GM19397 (cell line): ENCODE measurements around the gene TTLL12.
A peak's percentile ranks its signal among the peaks of the same experiment; 100 is the strongest.

Experiments
- ATAC-seq: cut with Tn5 transposase; IDR thresholded peaks from one replicate; pipeline ENCODE4 v1.9.1; 2021; ENCODE audit warnings: mild to moderate bottlenecking, moderate library complexity; ENCODE audit not compliant: unreplicated experiment

TTLL12 gene

DNA sequence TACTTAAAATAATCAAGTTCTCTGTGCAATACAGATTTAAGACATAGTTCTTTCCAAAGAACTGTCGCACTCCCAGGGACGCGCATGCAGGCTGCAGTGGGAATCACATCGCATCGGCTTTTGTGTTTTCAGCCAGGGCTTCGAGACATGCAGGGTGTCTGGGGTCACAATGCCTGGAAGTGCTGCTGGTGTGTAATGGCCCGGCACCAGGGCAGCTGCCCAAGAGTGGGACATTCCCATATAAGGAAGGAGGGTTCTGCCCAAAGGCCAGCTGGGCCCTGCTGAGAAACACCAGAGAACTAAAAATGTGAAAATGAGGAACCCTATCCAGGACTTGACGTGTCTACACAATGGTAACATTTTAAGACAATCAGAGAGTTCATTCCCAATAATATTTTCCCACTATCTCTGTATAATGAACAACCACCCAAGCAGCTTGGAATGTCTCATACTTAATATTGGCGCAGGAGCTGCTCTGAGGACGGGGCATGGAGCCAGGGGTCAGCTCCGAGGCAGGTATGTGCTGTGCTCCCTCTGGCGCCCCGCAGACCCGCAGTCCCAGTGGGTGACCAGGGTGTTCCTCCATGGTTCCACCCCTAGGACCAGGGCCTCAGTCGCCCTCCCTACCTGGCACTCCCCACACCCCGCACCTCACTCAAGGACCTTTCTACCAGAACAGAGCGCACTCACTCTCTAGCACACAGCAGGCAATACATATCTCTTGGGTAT, 55.0 kb downstream of the TTLL12 start:
- no peak for ATAC-seq

DNA sequence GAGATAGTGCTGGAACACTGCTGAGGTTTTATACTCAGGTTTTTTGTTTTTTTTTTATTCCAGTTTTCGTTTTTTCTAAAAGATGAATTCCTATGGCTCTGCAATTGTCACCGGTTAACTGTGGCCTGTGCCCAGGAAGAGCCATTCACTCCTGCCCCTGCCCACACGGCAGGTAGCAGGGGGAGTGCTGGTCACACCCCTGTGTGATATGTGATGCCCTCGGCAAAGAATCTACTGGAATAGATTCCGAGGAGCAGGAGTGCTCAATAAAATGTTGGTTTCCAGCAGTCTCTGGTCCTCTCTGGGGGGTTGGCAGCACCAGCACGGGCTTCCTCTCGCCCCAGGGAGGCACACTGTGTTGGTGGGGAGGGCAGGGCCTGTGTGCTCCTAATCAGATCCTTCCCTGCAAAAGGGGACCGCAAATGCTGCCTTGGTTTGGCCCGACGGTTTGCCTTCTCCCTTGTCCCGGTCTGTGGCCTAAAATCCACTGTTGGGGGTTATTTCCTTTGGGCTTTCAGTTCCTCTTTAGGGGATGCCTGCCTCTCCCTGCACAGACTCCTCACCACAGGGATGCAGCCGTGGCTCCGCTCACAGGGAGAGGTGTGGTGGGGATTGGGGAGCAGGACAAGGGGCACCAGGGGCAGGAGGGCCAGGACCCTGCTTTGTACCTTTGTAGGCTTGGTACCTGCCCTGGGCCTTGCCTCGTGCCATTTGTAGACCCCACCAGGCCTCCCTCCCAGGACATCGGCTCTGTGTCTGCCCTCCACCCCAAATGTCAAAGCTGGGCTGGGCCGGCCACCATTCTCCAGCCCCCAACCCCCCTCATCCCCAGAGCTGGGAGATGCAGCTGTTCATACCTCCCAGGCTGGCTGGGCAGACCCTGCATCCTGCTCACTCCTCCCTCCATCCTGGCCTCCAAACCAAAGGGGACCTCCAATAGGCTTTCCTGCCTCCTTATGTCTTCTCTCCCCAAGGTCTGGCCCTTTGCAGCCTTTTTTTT, 57.2 kb downstream of the TTLL12 start:
- no peak for ATAC-seq

GRCh38 chr22:43128928-43129424, 58.0 kb downstream of the TTLL12 start:
- ATAC-seq: no peak

- no peak for ATAC-seq
Observed at GRCh38 chr22:43128116-43128515, 58.8 kb downstream of the TTLL12 start.

- ATAC-seq: no peak
Observed at GRCh38 chr22:43127166-43127908, 59.6 kb downstream of the TTLL12 start.

GRCh38 chr22:43126501-43127165, 60.3 kb downstream of the TTLL12 start:
- ATAC-seq: no peak

DNA sequence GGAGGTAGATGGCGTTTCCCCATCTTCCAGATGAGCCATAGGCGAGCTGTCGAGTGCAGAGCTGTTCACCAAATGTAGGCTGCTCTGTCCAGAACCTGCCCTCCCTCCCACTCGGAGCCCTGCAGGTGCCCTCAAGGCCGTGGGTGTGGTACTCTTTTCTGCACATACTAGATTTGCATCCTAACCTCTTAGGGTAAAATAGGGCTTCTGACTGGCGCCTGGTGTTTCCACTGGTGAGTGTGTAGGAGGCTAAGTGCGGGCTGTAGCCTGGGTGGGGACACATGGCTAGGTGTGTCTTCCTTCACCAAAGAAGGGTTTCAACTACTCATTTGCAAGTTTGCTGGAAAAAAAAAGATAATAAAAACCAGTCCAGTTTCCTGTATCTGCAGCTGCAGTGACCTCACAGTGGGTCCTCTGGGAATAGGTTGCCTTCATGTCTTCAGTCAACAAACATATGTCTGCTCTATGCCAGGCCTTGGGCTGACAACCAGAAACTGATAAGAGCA, 67.9 kb downstream of the TTLL12 start:
- peak; percentile 57 for ATAC-seq

- ATAC-seq: no peak
Observed at GRCh38 chr22:43118024-43118849, 68.7 kb downstream of the TTLL12 start.

- no peak for ATAC-seq
Observed at GRCh38 chr22:43116932-43117331, 70.0 kb downstream of the TTLL12 start.
